ENCODE results near the gene TBC1D20.

The TBC1D20 gene

DNA sequence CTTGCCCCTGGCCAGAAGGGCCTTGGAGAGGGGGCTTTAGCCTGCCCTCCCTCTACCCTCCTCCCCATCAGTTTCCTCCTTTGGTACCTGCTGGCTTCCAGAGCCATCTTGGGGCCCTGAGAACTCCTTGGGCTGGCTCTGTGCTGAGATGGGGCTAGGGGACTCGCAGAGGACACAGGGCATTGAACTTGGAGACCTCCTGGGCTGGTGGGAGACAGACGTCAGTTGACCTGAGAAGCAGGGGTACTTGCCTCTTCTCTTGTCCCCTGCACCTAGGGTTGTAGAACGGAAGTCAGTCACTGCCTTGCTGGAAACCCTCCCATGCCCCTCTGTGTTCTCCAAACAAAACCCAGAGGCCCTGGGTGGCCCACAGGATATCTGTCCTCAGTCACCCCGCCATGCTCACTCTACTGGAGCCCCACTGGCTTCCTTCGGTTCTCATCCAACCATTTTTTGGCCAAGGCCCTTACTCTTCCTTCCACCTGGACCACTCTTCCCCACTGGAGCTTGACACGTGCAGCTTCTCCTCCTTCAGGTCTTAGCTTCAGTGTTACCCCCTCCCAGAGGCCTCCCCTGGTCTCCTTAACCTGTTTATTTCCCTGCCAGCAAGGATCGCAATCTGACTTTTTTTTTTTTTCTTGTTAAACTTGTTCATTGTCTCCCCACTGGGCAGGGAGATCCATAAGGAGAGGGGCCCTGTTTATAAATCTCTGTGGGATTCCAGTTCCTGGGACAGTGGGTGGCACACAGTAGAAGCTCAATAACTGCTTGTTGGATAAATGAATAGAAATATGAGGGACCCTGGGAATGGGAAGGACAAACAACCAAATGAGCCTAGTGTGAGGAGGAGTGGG is 53.3 kb downstream of the TBC1D20 start:
- H3K36me3 ChIP-seq (ENCODE audit: control insufficient read depth in 5 of 5, insufficient read depth in 5 of 5, low read length in 5 of 5) = peaks cover 0 to 13% (median 8%) of the 10 kb centered on the region in 5 donors
- H3K9ac ChIP-seq (ENCODE audit: low read length in 5 of 5) = peak overlapping the region; percentile 96 to 100 (median 97)
- peak overlapping the region; percentile 79 to 98 (median 94) for H3K4me3 ChIP-seq (ENCODE audit: low read depth in 1 of 5, low read length in 5 of 5)
- H3K9me3 ChIP-seq (ENCODE audit: control insufficient read depth in 5 of 5, low read length in 5 of 5) = no peaks in the 10 kb centered on the region
- peaks cover 8 to 30% (median 26%) of the 10 kb centered on the region in 5 donors for H3K4me1 ChIP-seq (ENCODE audit: control insufficient read depth in 5 of 5, insufficient read depth in 5 of 5, low read length in 5 of 5)
- H3K27me3 ChIP-seq (ENCODE audit: control insufficient read depth in 5 of 5, insufficient read depth in 4 of 5, low read length in 5 of 5) = no peaks in the 10 kb centered on the region
- peak overlapping the region; percentile 77 for H3K27ac ChIP-seq (ENCODE audit: low read depth, low read length)

DNA sequence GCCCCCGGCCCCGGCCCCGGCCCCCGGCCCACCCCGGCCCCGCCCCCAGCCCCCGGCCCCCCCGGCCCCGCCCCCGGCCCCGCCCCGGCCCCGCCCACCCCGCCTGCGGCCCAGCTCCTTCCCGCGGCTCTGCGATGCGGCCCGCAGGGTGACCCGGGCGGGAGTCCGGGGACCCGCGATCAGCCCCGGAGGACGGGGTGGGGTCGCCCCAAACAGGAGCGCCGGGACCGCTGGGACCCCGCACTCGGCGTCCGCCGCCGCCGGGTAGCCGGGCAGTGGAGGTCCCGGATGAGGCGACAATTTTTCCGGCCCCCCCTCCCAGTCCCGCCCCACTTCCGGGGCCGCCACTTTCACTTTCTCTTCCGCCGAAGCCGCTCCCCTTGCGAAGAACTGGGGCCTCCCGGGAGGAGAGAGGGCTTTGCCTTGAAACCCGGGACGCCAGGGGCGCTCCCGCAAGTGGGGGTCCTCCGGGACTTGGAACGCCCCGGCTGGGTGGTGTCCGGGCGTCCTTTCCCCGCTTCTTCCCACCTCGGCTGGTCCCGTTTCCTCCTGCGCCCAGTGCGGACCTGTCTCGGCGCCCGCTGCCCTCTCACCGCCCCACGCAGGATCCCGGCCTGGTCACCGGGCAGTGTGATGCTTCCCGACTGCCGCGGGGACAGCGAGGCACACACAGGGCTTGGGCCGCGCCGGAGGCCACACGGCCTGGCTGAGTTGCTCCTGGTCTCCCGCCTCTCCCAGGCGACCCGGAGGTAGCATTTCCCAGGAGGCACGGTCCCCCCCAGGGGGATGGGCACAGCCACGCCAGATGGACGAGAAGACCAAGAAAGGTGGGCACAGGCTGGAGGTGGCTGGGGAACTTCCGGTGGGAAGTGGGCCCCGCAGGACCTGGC is 54.1 kb downstream of the TBC1D20 start, which contains the start of gene RBCK1:
RBCK1 (plus strand) TSS at position 347 of the 890 bp plus-strand sequence; CDS start at position 806, 459 bp downstream.
- peaks cover 0 to 10% (median 8%) of the 10 kb centered on the region in 5 donors for H3K36me3 ChIP-seq (ENCODE audit: control insufficient read depth in 5 of 5, insufficient read depth in 5 of 5, low read length in 5 of 5)
- peak within 1 kb of the TSS; percentile 79 to 98 (median 94) for H3K4me3 ChIP-seq (ENCODE audit: low read depth in 1 of 5, low read length in 5 of 5)
- H3K4me1 ChIP-seq (ENCODE audit: control insufficient read depth in 5 of 5, insufficient read depth in 5 of 5, low read length in 5 of 5) = peaks cover 8 to 30% (median 26%) of the 10 kb centered on the region in 5 donors

DNA sequence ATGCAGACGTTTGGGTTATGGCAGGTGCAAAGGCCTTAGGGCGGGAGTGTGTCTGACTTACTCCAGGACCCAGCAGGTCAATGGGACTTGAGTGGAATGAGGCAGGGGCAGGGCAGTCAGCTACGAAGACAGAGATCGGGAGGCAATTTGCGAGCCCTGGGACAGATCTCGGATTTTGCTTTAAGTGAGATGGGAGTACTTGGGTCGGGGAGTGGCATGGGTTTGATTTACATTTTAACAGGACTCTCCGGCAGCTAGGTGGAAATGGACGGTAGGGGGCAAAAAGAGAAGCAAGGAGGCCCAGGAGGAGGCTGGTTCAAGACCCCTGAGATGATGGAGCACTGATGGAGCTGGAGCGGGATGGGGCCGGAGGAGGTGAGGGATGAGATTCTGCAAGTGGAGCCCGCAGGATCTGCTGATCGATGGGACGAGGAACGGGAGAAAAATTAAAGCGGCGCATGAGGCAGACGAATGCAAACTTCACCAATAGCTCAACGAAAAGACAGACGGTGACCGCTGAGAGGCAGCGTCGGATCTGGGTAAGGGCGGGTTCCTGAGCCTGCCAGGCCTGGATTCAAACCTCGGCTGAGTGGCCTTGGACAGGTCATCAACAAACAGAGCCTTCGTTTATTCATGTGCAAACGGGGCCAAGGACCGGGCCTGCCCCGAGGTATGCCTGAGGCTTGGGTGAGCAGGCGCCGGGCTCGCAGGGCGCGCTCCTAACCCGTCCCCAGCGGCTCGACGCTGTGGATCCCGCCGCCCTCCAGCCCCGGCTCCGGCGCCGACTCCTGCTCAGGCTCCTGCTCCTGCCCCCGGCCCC is 55.0 kb downstream of the TBC1D20 start:
- Histone ChIP-seq H3K9ac (ENCODE audit: low read length in 5 of 5) (peak overlapping the region in 4 of 5 donors; percentile 34 to 74 (median 56)), H3K27ac (ENCODE audit: low read depth, low read length) (peak overlapping the region; percentile 40), H3K4me3 (ENCODE audit: low read depth in 1 of 5, low read length in 5 of 5) (peak overlapping the region; percentile 71 to 78 (median 74)), H3K9me3 (ENCODE audit: control insufficient read depth in 5 of 5, low read length in 5 of 5) (no peaks in the 10 kb centered on the region), H3K4me1 (ENCODE audit: control insufficient read depth in 5 of 5, insufficient read depth in 5 of 5, low read length in 5 of 5) (peaks cover 8 to 30% (median 26%) of the 10 kb centered on the region in 5 donors), H3K36me3 (ENCODE audit: control insufficient read depth in 5 of 5, insufficient read depth in 5 of 5, low read length in 5 of 5) (peaks cover 0 to 10% (median 8%) of the 10 kb centered on the region in 5 donors), H3K27me3 (ENCODE audit: control insufficient read depth in 5 of 5, insufficient read depth in 4 of 5, low read length in 5 of 5) (no peaks in the 10 kb centered on the region)

More for the DNA sequence above, 54.1 kb downstream of the TBC1D20 start, which contains the start of gene RBCK1:
- peak within 1 kb of the TSS; percentile 96 to 100 (median 97) for H3K9ac ChIP-seq (ENCODE audit: low read length in 5 of 5)
- H3K27me3 ChIP-seq (ENCODE audit: control insufficient read depth in 5 of 5, insufficient read depth in 4 of 5, low read length in 5 of 5) = no peaks in the 10 kb centered on the region
- H3K9me3 ChIP-seq (ENCODE audit: control insufficient read depth in 5 of 5, low read length in 5 of 5) = no peaks in the 10 kb centered on the region
- peak within 1 kb of the TSS; percentile 77 for H3K27ac ChIP-seq (ENCODE audit: low read depth, low read length)

DNA sequence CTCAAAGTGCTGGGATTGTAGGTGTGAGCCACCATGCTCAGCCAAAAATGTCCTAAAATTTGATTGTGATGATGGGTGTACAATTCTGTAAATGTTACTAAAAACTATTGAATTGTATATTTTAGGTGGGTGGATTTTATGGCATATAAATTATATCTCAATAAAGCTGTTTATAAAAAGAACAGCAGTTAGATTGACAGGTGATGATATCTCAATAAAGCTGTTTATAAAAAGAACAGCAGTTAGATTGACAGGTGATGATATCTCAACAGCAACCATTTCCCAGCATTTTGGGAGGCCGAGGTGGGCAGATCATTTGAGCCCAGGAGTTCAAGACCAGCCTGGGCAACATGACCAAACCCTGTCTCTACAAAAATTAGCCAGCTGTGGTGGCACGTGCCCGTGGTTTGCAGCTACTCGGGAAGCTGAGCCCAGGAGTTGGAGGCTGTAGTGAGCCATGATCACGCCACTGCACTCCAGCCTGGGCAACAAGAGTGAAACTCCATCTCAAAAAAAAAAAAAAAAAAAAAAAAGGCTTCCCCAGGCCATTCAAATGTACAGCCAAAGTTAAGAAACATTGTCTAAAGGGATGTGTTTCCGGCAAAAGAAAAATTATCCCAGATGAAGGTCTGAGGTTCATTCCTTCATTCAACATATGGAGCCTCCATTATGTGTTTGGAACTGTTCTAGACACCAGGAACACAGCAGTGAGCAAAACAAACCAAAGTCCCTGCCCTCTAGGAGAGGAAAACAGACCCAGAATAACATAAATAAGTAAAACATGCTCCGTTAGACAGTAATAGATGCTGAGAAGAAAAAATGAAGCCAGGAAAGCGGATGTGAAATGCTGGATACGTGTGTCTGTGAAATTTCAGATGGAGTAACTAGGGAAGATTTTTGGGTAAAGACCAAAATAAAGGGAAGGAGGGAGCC is 55.9 kb downstream of the TBC1D20 start:
- H3K4me1 ChIP-seq (ENCODE audit: control insufficient read depth in 5 of 5, insufficient read depth in 5 of 5, low read length in 5 of 5) = peaks cover 8 to 30% (median 26%) of the 10 kb centered on the region in 5 donors
- H3K9ac ChIP-seq (ENCODE audit: low read length in 5 of 5) = peak overlapping the region in 2 of 5 donors; percentile 57 to 74
- H3K27ac ChIP-seq (ENCODE audit: low read depth, low read length) = no peak overlapping the region
- peaks cover 0 to 10% (median 6%) of the 10 kb centered on the region in 5 donors for H3K36me3 ChIP-seq (ENCODE audit: control insufficient read depth in 5 of 5, insufficient read depth in 5 of 5, low read length in 5 of 5)
- H3K27me3 ChIP-seq (ENCODE audit: control insufficient read depth in 5 of 5, insufficient read depth in 4 of 5, low read length in 5 of 5) = no peaks in the 10 kb centered on the region
- peak overlapping the region in 2 of 5 donors; percentile 71 to 78 for H3K4me3 ChIP-seq (ENCODE audit: low read depth in 1 of 5, low read length in 5 of 5)
- no peaks in the 10 kb centered on the region for H3K9me3 ChIP-seq (ENCODE audit: control insufficient read depth in 5 of 5, low read length in 5 of 5)

DNA sequence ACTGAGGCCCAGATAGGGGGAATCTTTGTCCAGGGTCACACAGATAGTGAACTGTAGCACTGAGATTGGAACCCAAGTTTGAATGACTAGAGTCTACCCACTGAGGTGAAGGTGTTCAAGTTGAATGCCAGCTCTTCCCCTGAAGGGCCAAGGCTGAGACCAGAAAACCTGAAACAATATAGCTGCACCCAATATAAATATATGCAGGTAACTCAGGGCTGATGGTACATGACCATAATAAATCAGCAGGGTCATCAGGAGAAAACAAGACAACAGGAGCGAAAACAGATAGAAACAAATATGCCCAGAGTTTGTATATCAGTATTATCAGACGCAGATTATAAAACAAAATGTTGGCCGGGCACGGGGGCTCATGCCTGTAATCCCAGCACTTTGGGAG is 58.2 kb downstream of the TBC1D20 start:
- peaks cover 0 to 3% (median 0%) of the 10 kb centered on the region in 5 donors for H3K27me3 ChIP-seq (ENCODE audit: control insufficient read depth in 5 of 5, insufficient read depth in 4 of 5, low read length in 5 of 5)
- H3K27ac ChIP-seq (ENCODE audit: low read depth, low read length) = no peak overlapping the region
- H3K9me3 ChIP-seq (ENCODE audit: control insufficient read depth in 5 of 5, low read length in 5 of 5) = no peaks in the 10 kb centered on the region
- H3K4me1 ChIP-seq (ENCODE audit: control insufficient read depth in 5 of 5, insufficient read depth in 5 of 5, low read length in 5 of 5) = peaks cover 4 to 16% (median 13%) of the 10 kb centered on the region in 5 donors
- H3K9ac ChIP-seq (ENCODE audit: low read length in 5 of 5) = no peak overlapping the region
- no peaks in the 10 kb centered on the region for H3K36me3 ChIP-seq (ENCODE audit: control insufficient read depth in 5 of 5, insufficient read depth in 5 of 5, low read length in 5 of 5)
- no peak overlapping the region for H3K4me3 ChIP-seq (ENCODE audit: low read depth in 1 of 5, low read length in 5 of 5)

DNA sequence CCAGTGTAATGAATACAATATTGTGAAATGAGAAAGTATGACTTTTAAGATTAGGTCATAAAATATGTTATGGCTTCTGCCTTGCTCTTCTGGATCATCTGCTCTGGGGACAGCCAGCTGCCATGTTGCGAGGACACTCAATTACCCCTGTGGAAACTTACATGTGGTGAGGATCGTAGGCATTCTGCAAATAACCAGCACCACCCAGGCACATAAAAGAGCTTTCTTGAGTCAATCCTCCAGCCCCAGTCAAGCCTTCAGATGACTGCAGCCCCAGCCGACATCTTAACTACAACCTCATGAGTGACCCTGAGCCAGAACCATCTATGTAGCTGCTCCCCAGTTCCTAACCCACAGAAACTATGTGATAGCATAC is 58.8 kb downstream of the TBC1D20 start:
- H3K9ac ChIP-seq (ENCODE audit: low read length in 5 of 5) = no peak overlapping the region
- H3K4me3 ChIP-seq (ENCODE audit: low read depth in 1 of 5, low read length in 5 of 5) = no peak overlapping the region
- H3K27me3 ChIP-seq (ENCODE audit: control insufficient read depth in 5 of 5, insufficient read depth in 4 of 5, low read length in 5 of 5) = peaks cover 0 to 3% (median 0%) of the 10 kb centered on the region in 5 donors
- H3K36me3 ChIP-seq (ENCODE audit: control insufficient read depth in 5 of 5, insufficient read depth in 5 of 5, low read length in 5 of 5) = no peaks in the 10 kb centered on the region
- H3K9me3 ChIP-seq (ENCODE audit: control insufficient read depth in 5 of 5, low read length in 5 of 5) = no peaks in the 10 kb centered on the region
- H3K4me1 ChIP-seq (ENCODE audit: control insufficient read depth in 5 of 5, insufficient read depth in 5 of 5, low read length in 5 of 5) = peaks cover 0 to 11% (median 8%) of the 10 kb centered on the region in 5 donors
- no peak overlapping the region for H3K27ac ChIP-seq (ENCODE audit: low read depth, low read length)

DNA sequence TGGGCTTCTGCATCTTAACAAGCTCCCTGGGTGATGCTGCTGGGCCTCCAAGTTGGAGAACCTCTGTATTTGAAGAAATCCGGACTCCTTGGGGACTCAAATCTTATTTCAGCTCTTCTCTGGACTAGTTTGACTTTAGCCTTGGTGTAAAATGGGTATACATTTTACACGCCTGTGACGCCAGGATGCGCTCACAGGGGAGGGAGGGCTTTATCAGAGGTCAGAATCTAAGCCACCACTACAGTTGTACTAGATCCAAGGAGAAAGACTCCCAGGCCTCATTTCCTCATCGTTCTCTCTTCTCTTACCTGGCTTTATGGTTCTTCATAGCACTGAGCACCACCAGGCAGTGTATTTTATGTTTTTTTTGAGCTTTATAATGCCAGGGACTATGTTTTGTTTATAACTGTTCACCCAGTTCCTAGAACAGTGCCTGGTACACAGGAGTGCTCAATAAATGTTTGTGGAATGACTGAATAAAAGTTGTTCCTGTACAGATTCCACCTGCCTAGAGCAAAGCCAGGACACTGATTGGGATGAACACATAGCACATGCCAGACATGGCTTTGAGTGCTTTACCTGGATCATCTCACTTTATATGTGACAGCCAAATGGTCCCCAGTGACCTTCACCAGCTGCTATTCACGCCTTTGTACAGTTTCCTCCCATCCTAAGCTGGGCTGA is 59.3 kb downstream of the TBC1D20 start:
- Histone ChIP-seq H3K36me3 (ENCODE audit: control insufficient read depth in 5 of 5, insufficient read depth in 5 of 5, low read length in 5 of 5) (no peaks in the 10 kb centered on the region), H3K9me3 (ENCODE audit: control insufficient read depth in 5 of 5, low read length in 5 of 5) (no peaks in the 10 kb centered on the region), H3K4me3 (ENCODE audit: low read depth in 1 of 5, low read length in 5 of 5) (no peak overlapping the region), H3K9ac (ENCODE audit: low read length in 5 of 5) (no peak overlapping the region), H3K4me1 (ENCODE audit: control insufficient read depth in 5 of 5, insufficient read depth in 5 of 5, low read length in 5 of 5) (peaks cover 0 to 9% (median 7%) of the 10 kb centered on the region in 5 donors), H3K27me3 (ENCODE audit: control insufficient read depth in 5 of 5, insufficient read depth in 4 of 5, low read length in 5 of 5) (peaks cover 0 to 3% (median 0%) of the 10 kb centered on the region in 5 donors), H3K27ac (ENCODE audit: low read depth, low read length) (no peak overlapping the region)

DNA sequence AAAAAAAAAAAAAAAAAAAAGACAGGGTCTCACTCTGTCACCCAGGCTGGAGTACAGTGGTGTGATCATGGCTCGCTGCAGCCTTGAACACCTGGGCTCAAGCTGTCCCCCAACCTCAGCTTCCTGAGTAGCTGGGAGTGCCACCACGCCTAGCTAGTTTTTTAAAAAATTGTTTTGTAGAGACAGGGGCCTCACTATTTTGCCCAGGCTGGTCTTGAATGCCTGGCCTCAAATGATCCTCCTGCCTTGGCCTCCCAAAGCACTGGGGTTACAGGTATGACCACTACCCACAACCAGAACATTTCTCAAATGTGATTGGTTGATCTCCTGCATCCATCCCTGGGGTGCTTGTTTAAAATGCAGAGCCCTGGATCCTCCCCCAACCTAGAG is 59.8 kb downstream of the TBC1D20 start:
- Histone ChIP-seq H3K4me3 (ENCODE audit: low read depth in 1 of 5, low read length in 5 of 5) (no peak overlapping the region), H3K27ac (ENCODE audit: low read depth, low read length) (no peak overlapping the region), H3K27me3 (ENCODE audit: control insufficient read depth in 5 of 5, insufficient read depth in 4 of 5, low read length in 5 of 5) (peaks cover 0 to 3% (median 0%) of the 10 kb centered on the region in 5 donors), H3K4me1 (ENCODE audit: control insufficient read depth in 5 of 5, insufficient read depth in 5 of 5, low read length in 5 of 5) (peaks cover 0 to 7% (median 5%) of the 10 kb centered on the region in 5 donors), H3K9ac (ENCODE audit: low read length in 5 of 5) (no peak overlapping the region), H3K36me3 (ENCODE audit: control insufficient read depth in 5 of 5, insufficient read depth in 5 of 5, low read length in 5 of 5) (peaks cover 0 to 3% (median 0%) of the 10 kb centered on the region in 5 donors), H3K9me3 (ENCODE audit: control insufficient read depth in 5 of 5, low read length in 5 of 5) (no peaks in the 10 kb centered on the region)

Data from subcutaneous abdominal adipose tissue (tissue), 5 donors.